HG02763 (cell line): ENCODE results near the gene FYN.
A peak's percentile ranks its signal among the peaks of the same experiment; 100 is the strongest.
"Not testable (repeated sequence)": the region's sequence is repeated elsewhere in the genome, so short reads cannot be mapped to it uniquely, and the experiment has no call there.

Experiments used
- ATAC-seq: cut with Tn5 transposase; IDR thresholded peaks from one replicate; pipeline ENCODE4 v1.9.1; 2021; ENCODE audit warnings: mild to moderate bottlenecking, moderate library complexity; ENCODE audit not compliant: unreplicated experiment

Gene FYN

DNA sequence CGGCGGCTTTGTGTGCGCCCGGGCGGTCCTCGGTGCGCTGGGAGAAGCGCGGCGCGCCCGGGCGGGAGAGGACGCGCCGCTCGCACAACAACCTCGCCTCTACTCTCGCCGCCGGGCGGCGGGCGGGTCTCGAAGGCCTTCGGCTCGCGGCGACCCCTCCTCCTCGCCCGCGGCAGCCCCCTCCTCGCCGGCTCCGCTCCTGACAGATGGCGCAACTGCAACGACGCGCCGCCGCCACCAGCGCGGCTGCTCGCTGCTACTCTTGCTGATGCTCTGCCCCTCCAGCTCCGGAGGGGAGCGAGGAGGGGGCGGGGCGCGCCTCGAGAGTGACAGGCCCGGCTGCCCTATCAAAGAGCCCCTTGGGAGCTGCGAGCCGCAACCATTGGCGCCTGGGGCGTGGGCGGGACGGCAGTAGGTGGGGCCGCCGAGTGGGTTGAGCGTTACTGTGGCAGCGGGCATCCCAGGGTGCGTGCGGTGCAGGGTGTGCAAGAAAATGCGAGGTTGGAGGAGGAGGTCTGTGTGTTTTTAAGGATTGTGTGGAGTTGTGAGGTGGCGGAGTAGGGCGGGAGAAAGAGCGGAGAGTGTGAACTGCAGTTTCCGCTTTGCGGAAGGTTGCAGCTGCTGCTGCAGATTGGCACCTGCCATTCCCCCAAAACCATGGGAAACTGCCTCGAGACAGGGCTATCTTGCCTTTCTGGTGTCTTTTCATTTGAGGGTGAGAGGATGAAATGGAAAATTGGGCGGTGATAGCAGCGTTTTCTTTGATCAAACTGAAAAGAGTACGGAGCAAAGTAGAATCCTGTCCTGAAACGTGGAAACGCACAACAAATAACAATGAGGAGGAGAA, at the start of gene FYN:
FYN (minus strand) TSS at position 275 of the 847 bp plus-strand sequence. CDS start 153,401 bp downstream, outside the sequence.
- peak; percentile 99 for ATAC-seq

DNA sequence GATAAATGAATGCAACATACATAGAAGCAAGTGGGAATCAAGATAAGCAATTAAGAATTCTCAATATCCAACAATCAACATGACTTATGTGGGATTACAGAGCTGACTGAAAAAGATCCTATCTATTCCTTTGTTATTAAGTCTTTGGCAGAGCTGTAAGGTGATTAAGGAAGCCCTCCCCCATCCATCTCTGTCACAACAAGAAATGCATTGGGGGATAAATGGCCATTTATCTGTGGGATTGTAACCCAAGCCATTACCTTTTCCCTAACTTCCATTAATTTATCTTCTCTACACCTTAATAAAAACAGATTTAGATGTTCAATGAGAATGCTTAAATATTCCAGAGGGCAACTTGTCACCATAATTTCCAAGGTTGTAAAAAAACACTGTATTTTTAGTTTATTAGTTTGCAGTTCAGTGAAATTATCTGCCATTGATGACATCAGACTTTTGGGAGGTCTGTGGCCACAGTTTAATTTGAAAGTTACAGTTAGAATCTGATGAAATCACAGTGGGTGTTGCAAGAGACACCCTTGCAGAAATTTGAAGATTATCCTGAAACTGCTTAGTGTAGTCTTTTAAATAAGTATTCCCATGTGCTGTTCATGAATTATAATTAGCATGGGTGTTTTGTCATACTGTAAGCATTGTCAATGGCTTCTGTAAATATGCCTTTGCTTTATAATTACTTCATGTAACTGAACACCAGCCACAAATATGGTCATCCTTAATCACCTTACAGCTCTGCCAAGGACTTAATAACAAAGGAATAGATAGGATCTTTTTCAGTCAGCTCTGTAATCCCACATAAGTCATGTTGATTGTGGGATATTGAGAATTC, 49.4 kb upstream of the FYN start:
- no peak for ATAC-seq

DNA sequence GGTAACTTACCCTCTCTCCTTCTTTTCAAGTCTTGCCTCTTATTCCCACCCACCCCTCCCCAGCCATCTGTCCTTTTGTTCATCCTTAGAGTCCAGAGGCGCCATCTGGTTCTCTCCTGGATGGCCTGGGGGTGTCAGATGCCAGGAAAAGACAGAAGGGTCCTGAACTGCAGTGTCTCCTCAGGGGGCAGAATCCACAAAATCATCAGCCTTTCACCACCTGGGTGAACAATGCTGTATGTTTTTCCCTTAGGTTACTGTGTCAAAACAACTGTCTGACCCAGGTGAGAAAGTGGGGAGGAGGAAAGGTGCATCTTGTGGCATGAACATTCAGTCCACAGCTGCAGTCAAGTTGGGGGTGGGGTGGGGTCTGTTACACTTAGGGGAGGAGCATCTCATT, 47.9 kb upstream of the FYN start:
- no peak for ATAC-seq

DNA sequence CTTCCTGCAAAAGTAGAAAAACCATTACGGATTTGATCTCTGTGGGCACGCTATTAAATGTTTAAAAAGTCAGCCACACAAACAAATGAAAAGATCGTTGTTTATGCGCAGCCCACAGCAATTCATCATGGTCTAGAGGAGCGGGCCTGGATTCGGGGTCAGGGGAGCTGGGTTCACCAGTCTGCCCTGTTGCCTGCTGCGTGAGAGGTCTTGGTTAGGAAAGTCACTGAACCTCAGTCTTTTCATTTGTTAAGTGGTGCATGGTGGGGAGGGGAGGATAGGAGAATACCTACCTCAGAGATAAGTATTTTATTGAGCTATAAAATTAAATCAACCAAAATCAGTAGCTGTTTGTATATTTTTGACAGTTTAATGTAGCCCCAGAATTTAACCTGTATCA, 47.3 kb upstream of the FYN start:
- ATAC-seq: no peak

DNA sequence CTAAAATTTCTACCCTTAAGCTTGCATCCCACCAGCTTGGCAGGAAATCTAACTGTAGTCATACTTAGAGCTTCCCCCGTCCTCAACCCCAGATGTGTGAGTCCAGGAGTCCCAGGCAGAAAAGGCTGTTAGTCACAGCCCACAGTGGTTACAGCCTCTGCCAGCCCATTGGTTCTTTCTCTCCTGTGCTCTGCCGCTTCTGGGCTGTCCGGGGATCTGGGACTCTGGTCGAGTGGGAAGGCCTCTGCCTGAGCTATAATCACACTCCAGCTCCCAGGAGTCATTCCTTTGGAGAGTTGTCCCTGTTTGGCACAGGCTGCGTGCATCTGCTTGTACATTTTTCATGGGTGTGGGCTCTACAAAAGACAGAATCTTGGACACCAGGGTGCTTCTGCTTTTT, 45.6 kb upstream of the FYN start:
- no peak for ATAC-seq

DNA sequence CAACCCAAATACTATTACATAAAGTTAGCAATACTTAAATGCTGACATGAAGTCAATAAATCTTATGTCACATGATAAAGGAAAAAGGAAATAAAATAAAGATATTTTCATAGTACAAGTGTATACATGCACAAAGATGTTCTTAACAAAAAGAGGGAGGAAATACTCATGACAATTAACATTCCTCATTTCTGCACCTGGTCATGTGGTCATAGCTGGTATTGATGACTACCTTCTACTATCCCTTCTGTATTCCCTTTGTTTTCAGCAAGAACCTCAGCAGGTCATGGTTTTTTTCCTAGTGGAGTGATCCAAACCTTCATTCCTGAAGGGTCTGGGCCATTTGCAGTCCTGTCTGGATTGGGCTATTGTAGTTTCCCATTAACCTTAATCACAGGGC, 43.5 kb upstream of the FYN start:
- no peak for ATAC-seq

DNA sequence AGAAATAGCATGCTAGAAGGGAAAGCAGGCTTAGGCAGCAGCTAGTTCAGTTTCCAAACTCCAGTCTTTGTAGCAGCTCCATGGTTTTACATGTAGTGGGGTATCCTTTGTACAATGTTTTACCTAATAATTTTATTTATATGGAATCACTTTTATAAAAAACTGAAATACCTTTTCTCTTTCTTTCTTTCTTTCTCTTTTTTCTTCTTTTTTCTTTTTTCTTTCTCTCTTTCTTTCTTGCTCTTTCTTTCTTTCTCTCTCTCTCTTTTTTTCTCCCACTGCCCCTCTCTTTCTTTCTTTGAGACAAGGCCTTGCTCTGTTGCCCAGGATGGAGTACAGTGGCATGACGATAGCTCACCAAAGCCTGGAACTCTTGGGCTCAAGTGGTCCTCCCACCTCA, 41.4 kb upstream of the FYN start:
- ATAC-seq: no peak

DNA sequence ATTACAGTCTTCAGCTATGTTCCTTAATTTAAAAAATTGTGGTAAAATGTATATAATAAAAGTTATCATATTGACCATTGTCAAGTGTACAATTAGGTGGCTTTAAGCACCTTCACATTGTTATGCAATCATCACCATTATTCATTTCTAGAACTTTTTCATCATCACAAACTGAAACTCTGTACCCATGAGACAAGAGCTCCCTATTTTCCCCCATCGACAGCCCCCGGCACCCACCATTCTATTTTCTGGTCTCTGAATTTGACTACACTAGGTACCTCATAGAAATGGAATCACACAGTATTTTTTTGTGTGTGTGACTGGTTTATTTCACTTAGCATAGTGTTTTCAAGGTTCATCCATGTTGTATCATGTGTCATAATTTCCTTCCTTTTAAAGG, 39.7 kb upstream of the FYN start:
- no peak for ATAC-seq

DNA sequence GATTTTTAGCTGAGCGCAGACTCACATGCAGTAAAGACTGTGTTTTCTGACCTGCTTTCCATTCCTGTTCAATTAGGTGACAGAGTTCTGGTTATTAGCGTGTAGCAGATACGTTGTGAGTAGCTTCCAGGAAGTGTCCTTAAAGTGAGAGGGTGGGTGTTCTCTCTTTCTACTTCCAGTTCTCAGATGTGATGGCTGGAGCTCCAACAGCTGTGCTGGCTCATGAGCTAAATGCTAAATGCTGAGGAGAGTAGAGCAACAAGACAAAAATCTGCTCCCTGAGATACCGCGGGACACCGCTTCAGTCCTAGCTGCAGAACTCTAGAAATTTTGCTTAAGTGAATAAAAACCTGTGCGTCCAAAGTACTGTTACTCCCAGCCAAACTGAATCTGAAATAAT, 38.2 kb upstream of the FYN start:
- no peak for ATAC-seq

DNA sequence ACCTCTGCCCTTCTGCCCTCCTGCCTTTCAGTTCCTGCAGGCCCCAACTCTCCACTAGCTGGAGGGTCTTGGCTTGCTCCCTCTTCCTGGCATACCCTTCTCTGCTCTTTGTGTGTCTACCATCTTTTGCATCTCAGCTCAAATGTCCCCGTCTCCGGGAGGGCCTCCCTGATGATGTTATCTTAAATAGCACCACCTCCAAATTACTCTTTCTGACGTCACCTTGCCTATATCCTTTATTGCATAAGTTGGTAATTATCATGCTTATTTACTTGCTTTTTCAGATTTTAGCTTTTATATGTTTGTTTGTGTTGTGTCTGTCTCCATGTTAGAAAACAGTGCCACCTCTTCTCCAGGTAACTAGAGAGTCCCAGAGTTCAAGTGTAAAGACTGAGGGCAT, 36.0 kb upstream of the FYN start:
- no peak for ATAC-seq

DNA sequence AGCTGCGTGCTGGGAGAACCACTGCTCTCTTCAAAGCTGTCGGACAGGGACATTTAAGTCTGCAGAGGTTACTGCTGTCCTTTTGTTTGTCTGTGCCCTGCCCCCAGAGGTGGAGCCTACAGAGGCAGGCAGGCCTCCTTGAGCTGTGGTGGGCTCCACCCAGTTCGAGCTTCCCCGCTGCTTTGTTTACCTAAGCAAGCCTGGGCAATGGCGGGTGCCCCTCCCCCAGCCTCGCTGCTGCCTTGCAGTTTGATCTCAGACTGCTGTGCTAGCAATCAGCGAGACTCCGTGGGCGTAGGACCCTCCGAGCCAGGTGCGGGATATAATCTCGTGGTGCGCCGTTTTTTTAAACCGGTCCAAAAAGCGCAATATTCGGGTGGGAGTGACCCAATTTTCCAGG, 35.1 kb upstream of the FYN start:
- not testable (repeated sequence) for ATAC-seq

DNA sequence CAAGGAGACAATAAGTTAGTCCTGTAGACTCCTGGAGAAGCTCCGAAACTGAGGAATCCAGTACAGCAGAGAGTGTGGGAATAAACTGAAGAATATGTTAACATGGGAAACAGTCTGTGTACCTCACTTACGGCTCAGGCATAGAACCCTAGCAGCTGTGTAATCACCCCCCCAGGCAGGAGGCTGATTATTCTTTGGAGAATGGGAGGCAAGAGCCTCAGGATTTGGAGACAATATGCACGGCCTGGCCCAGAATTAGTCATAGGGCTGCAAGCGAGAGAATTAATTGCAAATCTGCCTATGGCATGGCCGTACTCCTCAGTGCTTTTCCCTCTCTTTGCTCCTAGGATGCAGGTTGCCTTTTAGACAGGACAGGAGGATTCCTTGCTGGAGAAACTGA, 27.5 kb upstream of the FYN start:
- no peak for ATAC-seq

DNA sequence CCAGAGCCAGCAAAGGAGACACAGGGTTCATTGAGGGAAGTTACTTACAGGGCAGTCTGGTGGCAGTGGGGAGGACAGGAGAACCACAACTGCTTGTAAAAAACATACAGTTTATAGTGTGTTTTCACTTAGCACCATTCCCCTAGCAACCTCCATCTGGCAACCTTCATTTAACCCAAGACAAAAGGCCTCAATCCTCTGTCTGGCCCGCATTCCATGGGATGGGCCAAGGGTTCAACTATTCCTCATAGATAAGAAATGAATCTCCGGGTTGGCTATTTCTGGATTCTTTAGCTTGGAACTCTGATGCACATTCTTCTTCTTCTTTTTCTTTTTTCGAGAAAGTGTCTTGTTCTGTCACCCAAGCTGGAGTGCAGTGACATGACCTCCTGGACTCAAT, 26.3 kb upstream of the FYN start:
- no peak for ATAC-seq

DNA sequence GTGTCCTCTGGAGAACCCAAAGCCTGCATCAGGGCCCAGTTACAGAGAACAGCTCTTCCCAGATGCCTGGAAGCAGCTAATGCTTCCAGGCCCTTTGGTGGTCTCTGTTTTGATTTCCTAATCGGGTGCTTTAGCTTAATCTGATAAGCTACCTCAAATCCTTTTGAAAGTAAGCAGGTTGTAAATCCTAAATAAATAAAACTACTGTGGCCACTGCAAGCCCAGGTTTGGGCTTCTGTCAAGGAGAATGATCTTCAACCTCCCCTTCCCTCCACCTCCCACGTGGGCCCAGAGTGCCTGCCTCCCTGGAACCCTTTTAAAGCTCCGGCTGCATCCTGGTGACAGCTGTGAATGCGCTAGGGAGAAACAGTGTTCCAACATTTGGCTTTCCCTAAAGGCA, 25.2 kb upstream of the FYN start:
- no peak for ATAC-seq

DNA sequence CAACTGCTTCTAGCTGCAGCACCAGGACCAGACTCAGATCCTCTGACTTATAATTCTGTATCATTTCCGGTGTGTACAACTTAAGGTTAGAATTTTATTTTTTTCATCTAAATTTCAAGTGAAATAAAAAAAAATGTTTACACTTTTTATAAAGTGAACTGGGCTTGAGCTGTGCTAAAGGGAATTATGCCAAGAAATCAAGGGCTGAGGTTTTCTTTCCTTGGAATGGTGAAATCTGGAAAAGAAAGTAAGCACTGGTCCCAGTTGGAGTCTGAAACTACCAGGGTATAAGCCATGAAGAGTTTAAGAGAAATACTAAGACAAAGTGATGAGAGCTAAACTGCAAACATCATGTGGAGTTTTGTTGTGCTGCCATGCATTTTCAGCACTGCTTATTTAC, 21.7 kb upstream of the FYN start:
- no peak for ATAC-seq

DNA sequence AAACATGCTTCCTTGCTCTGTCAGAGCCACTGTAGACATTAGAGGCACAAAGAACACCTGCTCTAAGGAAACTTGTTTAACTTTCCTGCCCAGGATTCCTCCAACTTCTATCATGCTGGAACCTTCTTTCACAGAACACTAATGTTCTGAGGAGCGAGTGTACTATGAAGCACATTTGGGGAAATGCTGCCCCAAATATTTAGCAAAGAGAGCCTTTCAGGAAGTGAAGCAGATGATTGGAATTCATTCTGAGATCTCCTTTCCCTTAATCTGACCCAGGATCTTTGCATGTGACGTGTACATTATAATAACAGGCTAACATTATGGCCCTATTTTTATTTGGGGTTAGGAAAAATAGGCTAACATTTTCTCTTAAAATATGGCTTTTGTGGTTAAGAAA, 21.0 kb upstream of the FYN start:
- no peak for ATAC-seq

DNA sequence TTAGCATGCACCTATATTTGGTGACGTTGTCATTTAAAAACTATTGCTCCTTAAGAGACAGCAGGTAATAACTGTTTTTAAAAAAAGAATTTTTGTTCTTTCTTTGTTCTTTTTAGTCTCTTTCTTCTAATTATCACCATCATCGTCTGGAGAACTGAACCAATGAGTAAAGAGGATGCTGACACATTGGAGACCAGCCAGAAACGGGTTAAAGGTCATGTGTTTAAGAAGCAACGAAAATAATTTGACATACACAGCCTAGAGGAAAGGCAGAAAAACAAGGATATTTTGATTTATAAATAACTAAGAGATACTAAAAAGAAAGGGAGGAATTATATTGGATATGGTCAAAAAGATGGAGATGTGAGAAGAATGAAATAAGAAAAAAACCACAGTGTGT, 19.2 kb upstream of the FYN start:
- no peak for ATAC-seq

DNA sequence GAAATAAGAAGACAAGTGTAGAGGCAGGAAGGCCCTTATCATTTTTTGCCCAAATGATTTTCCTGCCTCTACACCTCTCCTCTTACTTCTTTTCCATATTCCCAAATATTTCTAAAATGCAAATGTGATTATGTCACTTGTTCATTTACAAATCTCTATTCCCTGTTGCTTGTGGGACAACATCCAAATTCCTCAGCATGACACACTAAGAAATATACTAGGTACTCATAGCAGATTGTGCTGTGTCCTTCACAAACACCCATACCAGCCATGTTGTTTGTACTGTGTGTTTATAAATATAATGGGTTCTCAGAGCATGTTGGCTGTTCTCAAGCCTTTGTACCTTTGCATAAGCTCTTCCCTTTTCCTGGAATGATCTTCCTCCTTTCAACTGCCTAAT, 17.7 kb upstream of the FYN start:
- ATAC-seq: no peak

DNA sequence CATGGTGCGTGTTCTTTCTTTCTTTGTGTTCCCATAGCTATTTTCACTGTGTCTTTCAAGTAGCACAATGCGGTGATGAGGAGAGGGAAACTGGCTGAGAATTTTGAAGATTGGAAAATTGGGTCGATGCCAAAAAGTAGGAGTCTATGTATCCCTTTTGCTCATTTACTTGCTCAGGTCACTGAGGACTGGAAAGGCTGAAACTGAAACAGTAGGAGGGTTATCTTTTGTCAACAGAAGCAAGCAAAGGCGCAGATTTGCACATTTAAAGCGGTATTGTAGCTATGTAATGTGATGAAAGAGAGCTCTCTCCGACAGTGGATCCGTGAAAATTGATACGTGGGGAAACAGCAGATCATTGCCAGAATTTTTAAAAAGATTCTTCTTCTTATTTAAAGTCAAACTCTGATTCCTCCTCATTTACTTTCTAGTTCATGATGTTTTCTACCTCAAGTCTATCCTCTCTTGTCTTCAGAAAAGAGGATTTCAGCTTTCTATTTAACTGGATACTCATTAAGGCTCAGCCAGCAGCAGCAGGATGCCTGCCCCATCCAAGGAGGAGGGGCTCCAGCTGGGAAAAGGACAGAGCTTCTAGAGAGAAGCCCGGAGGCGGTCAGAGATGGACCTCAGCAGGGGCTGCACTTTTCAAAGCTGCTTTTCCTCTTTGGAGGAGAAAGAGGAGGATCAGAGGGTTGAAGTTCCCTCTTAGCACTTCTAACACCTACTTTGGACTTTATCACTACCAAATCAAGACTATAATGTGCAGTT, 15.9 kb upstream of the FYN start:
- ATAC-seq: no peak

DNA sequence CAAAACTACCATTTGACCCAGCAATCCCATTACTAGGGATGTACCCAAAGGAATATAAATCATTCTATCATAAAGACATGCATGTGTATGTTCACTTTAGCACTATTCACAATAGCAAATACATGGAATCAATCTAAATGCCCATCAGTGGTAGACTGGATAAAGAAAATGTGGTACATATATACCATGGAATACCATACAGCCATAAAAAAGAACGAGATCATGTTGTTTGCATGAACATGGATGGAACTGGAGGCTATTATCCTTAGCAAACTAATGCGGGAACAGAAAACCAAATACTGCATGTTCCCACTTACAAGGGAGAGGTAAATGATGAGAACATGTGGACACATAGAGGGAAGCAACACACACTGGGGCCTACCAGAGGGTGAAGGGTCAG, 13.5 kb upstream of the FYN start:
- ATAC-seq: not testable (repeated sequence)

DNA sequence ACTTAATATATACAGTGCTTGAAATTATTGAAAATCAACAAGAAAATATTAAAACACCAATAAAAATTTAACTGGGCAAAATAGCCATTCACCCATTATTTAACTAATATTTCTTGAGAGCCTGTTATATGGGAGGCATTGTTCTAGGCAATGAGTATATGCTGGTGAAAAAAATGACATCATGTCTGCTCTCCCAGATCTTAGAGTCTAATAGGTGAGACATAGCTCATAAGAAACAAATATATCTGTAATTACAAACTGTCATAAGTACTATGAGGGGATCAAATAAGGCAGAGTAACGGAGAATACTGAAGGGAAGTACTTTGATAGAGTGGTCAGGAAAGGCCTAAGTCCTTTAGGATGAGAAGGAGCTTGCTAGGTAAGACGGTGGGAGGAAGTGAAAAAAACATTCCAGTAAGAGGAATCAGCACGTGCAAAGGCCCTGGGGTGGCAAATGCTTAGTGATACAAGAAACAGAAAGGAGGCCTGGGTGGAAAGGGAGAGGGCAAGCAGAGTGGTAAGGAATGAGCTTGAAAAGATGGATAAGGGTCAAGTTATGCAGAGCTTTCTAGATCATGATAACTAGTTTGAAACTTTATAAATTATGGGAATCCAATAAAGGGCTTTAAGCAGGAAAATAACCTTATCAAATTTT, 12.2 kb upstream of the FYN start:
- no peak for ATAC-seq
